SU-DHL-6 (cell line): ENCODE data around the gene WWTR1.

Experiments
- H2AFZ ChIP-seq: fragments of 200-600 bp; sonication (generic); 2 replicates; pipeline ENCODE4 v1.6.1; 2014; ENCODE audit warnings: low read depth, mild to moderate bottlenecking, moderate library complexity, mixed read lengths, antibody characterized with exemption, low read length; ENCODE audit not compliant: severe bottlenecking
- H3F3A ChIP-seq: fragments of 200-600 bp; shearing (Covaris generic); 2 replicates; pipeline ENCODE4 v1.6.0; 2016; ENCODE audit warnings: antibody characterized with exemption, mild to moderate bottlenecking; ENCODE audit not compliant: insufficient read depth
- H3K27ac ChIP-seq: fragments of 200-600 bp; sonication (generic); 2 replicates; pipeline ENCODE4 v1.5.1; 2016; ENCODE audit warnings: low read depth, mild to moderate bottlenecking, low read length, moderate library complexity, mixed read lengths
- H3K27me3 ChIP-seq: fragments of 200-600 bp; sonication (generic), shearing (Covaris generic); 2 replicates; pipeline ENCODE4 v1.6.0; 2014; ENCODE audit warnings: mild to moderate bottlenecking, low read length
- H3K36me3 ChIP-seq: fragments of 200-600 bp; sonication (generic); 2 replicates; pipeline ENCODE4 v1.6.1; 2014; ENCODE audit warnings: mild to moderate bottlenecking, low read length, mixed read lengths
- H3K4me2 ChIP-seq: fragments of 300-600, 200-600 bp; shearing (Covaris generic), sonication (generic); 2 replicates; pipeline ENCODE4 v1.6.0; 2014; ENCODE audit warnings: low read length, low read depth, mild to moderate bottlenecking; ENCODE audit not compliant: poor library complexity, severe bottlenecking
- H3K4me3 ChIP-seq: fragments of 200-600 bp; sonication (generic); 2 replicates; pipeline ENCODE4 v1.5.1; 2014; ENCODE audit warnings: antibody characterized with exemption, low read length, mild to moderate bottlenecking, mixed read lengths; ENCODE audit not compliant: insufficient read depth, poor library complexity, severe bottlenecking
- H3K79me2 ChIP-seq: fragments of 200-600 bp; sonication (generic); 2 replicates; pipeline ENCODE4 v1.6.1; 2014; ENCODE audit warnings: mild to moderate bottlenecking, low read length, moderate library complexity; ENCODE audit not compliant: insufficient read depth
- H3K9ac ChIP-seq: fragments of 200-600 bp; sonication (generic); 2 replicates; pipeline ENCODE4 v1.7.0; 2014; ENCODE audit warnings: mild to moderate bottlenecking, low read length
- H3K9me2 ChIP-seq: fragments of 200-600 bp; sonication (generic); replicated peaks from 2 replicates; pipeline ENCODE4 v1.6.1; 2014; ENCODE audit warnings: low read length; ENCODE audit not compliant: insufficient read depth
- H3K9me3 ChIP-seq: fragments of 200-600 bp; sonication (generic); 2 replicates; pipeline ENCODE4 v1.6.1; 2014; ENCODE audit warnings: low read length, mixed read lengths; ENCODE audit not compliant: insufficient read depth
- H4K20me1 ChIP-seq: fragments of 200-600 bp; sonication (generic); 2 replicates; pipeline ENCODE4 v1.6.1; 2014; ENCODE audit warnings: low read depth, mild to moderate bottlenecking, antibody characterized with exemption, low read length, moderate library complexity, mixed read lengths
- CTCF ChIP-seq: fragments of 200-600 bp; sonication (generic); IDR thresholded peaks from one replicate; pipeline ENCODE4 v1.5.1; 2017; ENCODE audit warnings: antibody characterized with exemption, mild to moderate bottlenecking, low read length, moderate library complexity; ENCODE audit not compliant: insufficient read depth, poor library complexity, severe bottlenecking
- EZH2phosphoT487 ChIP-seq: fragments of 200-600 bp; sonication (generic), shearing (Covaris generic); conservative IDR thresholded peaks from 2 replicates; pipeline ENCODE4 v1.6.1; 2018; ENCODE audit warnings: mild to moderate bottlenecking, antibody characterized with exemption, low read length, moderate library complexity, mixed read lengths

WWTR1 gene

GRCh38 chr3:149545049-149545448 lies 112.8 kb downstream of the WWTR1 start:
- H3K9me2 ChIP-seq: no peaks in the 10 kb centered on the region
- H3K9me3 ChIP-seq: no peaks in the 10 kb centered on the region
- H3K4me3 ChIP-seq: no peak overlapping the region
- H3K27me3 ChIP-seq: 0 out of 2 replicates have a peak, but pooled peaks cover 4% of the 10 kb centered on the region
- no peak overlapping the region for H3K4me2 ChIP-seq
- H3K36me3 ChIP-seq: no peaks in the 10 kb centered on the region
- no peak overlapping the region for H2AFZ ChIP-seq
- no peaks in the 10 kb centered on the region for H3K79me2 ChIP-seq
- TF ChIP-seq EZH2phosphoT487: no peak
- TF ChIP-seq CTCF: no peak
- no peak overlapping the region for H3K27ac ChIP-seq
- no peaks in the 10 kb centered on the region for H4K20me1 ChIP-seq
- no peak overlapping the region for H3K9ac ChIP-seq
- H3F3A ChIP-seq: no peaks in the 10 kb centered on the region

- Histone ChIP-seq H3F3A (no peaks in the 10 kb centered on the region), H3K4me2 (no peak overlapping the region), H3K27ac (no peak overlapping the region)
Observed at GRCh38 chr3:149542375-149543312, 115.2 kb downstream of the WWTR1 start.

GRCh38 chr3:149541091-149541491 lies 116.7 kb downstream of the WWTR1 start:
- H3F3A ChIP-seq: no peaks in the 10 kb centered on the region
- no peaks in the 10 kb centered on the region for H4K20me1 ChIP-seq
- H2AFZ ChIP-seq: no peak overlapping the region
- no peak overlapping the region for H3K27ac ChIP-seq
- no peaks in the 10 kb centered on the region for H3K9me2 ChIP-seq
- no peak overlapping the region for H3K9ac ChIP-seq
- H3K79me2 ChIP-seq: no peaks in the 10 kb centered on the region
- 0 out of 2 replicates have a peak, but pooled peaks cover 4% of the 10 kb centered on the region for H3K27me3 ChIP-seq
- H3K4me3 ChIP-seq: no peak overlapping the region
- no peaks in the 10 kb centered on the region for H3K9me3 ChIP-seq
- TF ChIP-seq EZH2phosphoT487 (no peak), CTCF (no peak)
- no peak overlapping the region for H3K4me2 ChIP-seq
- no peaks in the 10 kb centered on the region for H3K36me3 ChIP-seq

More at GRCh38 chr3:149542375-149543312, 115.2 kb downstream of the WWTR1 start:
- Histone ChIP-seq H2AFZ (no peak overlapping the region), H3K36me3 (no peaks in the 10 kb centered on the region), H3K9me2 (no peaks in the 10 kb centered on the region), H3K4me3 (no peak overlapping the region), H3K9me3 (no peaks in the 10 kb centered on the region), H3K9ac (no peak overlapping the region), H4K20me1 (no peaks in the 10 kb centered on the region), H3K27me3 (0 out of 2 replicates have a peak, but pooled peaks cover 4% of the 10 kb centered on the region), H3K79me2 (no peaks in the 10 kb centered on the region)
- TF ChIP-seq EZH2phosphoT487 (no peak), CTCF (no peak)
